H54 (cell line): ENCODE measurements around the gene NYAP1.
A peak's percentile ranks its signal among the peaks of the same experiment; 100 is the strongest.
"Not testable (repeated sequence)": the region's sequence is repeated elsewhere in the genome, so short reads cannot be mapped to it uniquely, and the experiment has no call there.

Experiments used
- DNase-seq: peaks from one replicate; pipeline ENCODE4 v3.0.0; 2011; ENCODE audit warnings: low spot score, mixed read lengths; ENCODE audit not compliant: insufficient read length
- FAIRE-seq: peaks from 3 replicates; lab custom pipeline; 2011; peaks lifted over from hg19 to GRCh38; lab: Jason Lieb, UNC
- POLR2A ChIP-seq: IDR thresholded peaks from 2 replicates; pipeline ENCODE4 v1.6.1; 2011; ENCODE audit warnings: low read depth, mild to moderate bottlenecking, low read length

Gene NYAP1

GRCh38 chr7:100444311-100445278 lies 39.1 kb upstream of the NYAP1 start:
- DNase-seq (peak; percentile 84), FAIRE-seq (no peak)

GRCh38 chr7:100446040-100446439 lies 37.7 kb upstream of the NYAP1 start:
- no peak for DNase-seq
- no peak for TF ChIP-seq POLR2A
- no peak for FAIRE-seq

More at GRCh38 chr7:100444311-100445278, 39.1 kb upstream of the NYAP1 start:
- TF ChIP-seq POLR2A, result no peak

DNA sequence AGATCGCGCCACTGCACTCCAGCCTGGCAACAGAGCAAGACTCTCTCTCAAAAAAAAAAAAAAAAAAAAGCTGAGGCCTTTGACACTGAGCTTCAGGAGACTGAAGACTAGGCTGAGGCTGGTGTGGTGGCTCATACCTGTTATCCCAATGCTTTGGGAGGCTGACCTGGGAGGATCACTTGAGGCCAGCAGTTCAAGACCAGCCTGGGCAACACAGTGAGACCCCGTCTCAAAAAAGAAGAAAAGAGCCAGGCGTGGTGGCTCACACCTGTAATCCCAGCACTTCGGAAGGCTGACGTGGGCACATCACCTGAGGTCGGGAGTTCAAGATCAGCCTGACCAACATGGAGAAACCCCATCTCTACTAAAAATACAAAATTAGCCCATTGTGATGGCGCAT lies 36.4 kb upstream of the NYAP1 start:
- DNase-seq, FAIRE-seq: not testable (repeated sequence)

- DNase-seq, result no peak
- no peak for FAIRE-seq
- no peak for TF ChIP-seq POLR2A
Observed at GRCh38 chr7:100449190-100449795, 34.4 kb upstream of the NYAP1 start.

DNA sequence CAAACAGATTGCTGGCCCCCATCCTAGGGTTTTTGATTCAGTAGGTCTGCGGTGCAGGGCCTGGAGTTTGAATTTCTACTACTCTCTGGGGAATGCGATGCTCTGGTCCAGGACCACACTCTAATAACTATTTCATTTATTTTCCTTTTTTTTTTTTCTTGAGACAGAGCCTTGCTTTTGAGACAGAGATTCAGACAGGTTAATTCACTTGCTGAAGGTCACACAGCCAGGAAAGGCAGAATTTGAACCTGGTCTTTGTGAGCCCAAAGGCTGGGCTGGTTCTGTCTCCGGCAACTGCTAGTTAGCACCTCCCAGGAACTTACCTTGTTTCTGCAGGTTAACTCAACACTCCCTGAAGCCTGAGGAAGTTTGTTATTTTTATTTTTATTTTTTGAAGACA lies 31.2 kb upstream of the NYAP1 start:
- TF ChIP-seq POLR2A, result no peak
- FAIRE-seq (no peak), DNase-seq (no peak)

DNA sequence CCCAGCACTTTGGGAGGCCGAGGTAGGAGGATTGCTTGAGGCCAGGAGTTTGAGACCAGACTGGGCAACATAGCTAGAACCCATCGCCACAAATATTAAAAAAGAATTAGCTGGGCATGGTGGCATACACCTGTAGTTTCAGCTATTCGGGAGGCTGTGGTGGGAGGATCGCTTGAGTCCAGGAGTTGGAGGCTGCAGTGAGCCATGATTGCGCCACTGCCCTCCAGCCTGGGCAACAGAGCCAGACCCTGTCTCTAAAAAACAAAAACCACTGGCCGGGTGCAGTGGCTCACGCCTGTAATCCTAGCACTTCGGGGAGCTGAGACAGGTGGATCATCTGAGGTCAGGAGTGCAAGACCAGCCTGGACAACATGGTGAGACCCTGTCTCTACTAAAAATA lies 29.9 kb upstream of the NYAP1 start:
- DNase-seq, FAIRE-seq: not testable (repeated sequence)

GRCh38 chr7:100455206-100455605 lies 28.5 kb upstream of the NYAP1 start:
- FAIRE-seq (no peak), DNase-seq (no peak)
- TF ChIP-seq POLR2A, result no peak

- no peak for DNase-seq
Observed at GRCh38 chr7:100456562-100456961, 27.2 kb upstream of the NYAP1 start.

GRCh38 chr7:100457033-100457432 lies 26.7 kb upstream of the NYAP1 start:
- no peak for FAIRE-seq
- no peak for TF ChIP-seq POLR2A

More at GRCh38 chr7:100456562-100456961, 27.2 kb upstream of the NYAP1 start:
- no peak for TF ChIP-seq POLR2A
- no peak for FAIRE-seq

DNA sequence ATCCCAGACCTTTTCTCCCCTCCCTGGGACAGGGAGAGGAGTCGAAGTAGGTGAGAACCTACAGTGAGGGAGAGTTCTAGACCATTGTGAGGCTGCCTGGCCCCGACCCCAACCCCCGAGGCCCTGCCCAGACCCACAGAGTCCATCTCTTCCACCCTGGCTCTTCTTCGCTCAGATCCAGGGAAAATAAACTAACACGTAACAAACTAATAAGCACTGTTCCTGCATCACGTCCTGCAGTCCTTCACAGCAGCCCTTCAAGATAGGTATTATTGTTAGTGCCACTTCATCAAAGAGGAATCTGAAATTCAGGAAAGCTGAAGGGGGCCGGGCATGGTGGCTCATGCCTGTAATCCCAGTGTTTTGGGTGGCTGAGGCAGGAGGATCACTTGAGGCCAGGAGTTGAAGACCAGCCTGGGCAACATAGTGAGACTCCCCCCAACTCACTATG lies 19.5 kb upstream of the NYAP1 start, which contains the start of gene SPACDR:
Gene SPACDR, minus strand, starts transcription at position 51 of the 451 bp plus-strand sequence. CDS start 235 bp downstream, outside the sequence.
- FAIRE-seq (no peak), DNase-seq (no peak)
- no peak for TF ChIP-seq POLR2A

More at GRCh38 chr7:100457033-100457432, 26.7 kb upstream of the NYAP1 start:
- no peak for DNase-seq

DNA sequence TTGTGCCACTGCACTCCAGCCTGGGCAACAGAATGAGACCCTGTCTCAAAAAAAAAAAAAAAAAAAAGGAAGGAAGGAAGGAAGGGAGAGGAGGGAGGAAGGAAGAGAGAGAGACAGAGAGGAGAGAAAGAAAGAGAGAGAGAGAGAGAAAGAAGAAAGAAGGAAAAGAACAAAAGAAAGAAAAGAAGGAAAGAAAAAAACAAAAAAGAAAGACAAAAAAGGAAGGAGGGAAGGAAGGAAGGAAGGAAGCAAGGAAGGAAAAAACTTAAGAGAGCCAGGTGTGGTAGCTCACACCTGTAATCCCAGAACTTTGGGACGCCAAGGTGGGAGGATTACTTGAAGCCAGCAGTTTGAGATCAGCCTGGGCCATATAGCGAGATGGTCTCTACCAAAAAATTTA lies 18.9 kb upstream of the NYAP1 start:
- no peak for FAIRE-seq
- no peak for TF ChIP-seq POLR2A
- DNase-seq, result no peak

DNA sequence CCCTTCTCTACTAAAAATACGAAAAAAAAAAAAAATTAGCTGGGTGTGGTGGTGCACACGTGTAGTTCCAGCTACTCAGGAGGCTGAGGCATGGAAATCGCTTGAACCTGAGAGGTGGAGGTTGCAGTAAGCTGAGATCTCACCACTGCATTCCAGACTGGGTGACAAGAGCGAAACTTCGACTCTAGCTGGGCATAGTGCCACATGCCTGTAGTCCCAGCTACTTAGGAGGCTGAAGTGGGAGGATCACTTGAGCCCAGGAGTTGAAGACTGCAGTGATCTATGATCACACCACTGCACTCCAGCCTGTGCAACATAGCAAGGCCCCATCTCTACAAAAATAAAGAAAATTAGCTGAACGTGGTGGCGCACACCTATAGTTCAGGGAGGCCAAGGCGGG lies 18.4 kb upstream of the NYAP1 start:
- peak; percentile 38 for FAIRE-seq
- DNase-seq, result no peak
- no peak for TF ChIP-seq POLR2A

GRCh38 chr7:100465702-100466311 lies 17.9 kb upstream of the NYAP1 start:
- peak; percentile 89 for DNase-seq
- no peak for FAIRE-seq
- TF ChIP-seq POLR2A, result no peak
